Neural progenitor cell (in vitro differentiated cells): ENCODE data around the gene SPAG16. TPM values are rescaled to one million over a fixed set of nuclear protein-coding genes. Genes with fewer than 3 reads are reported as not detected.
"Not testable (repeated sequence)": the region's sequence is repeated elsewhere in the genome, so short reads cannot be mapped to it uniquely, and the experiment has no call there.

ENCODE experiments used
- DNase-seq: peaks from one replicate; pipeline ENCODE4 v3.0.0-alpha.2; 2016; ENCODE audit warnings: low spot score
- H2AFZ ChIP-seq: fragments of 200-600 bp; sonication (generic); replicated peaks from 2 replicates; pipeline ENCODE4 v1.6.1; 2016; ENCODE audit warnings: antibody characterized with exemption
- H3F3A ChIP-seq: fragments of 200-600 bp; sonication (generic); 2 replicates; pipeline ENCODE4 v1.6.1; 2016; ENCODE audit warnings: antibody characterized with exemption, low read depth
- H3K27ac ChIP-seq: fragments of 200-600 bp; sonication (generic); 2 replicates; pipeline ENCODE4 v1.5.1; 2016; ENCODE audit warnings: mild to moderate bottlenecking
- H3K27me3 ChIP-seq: fragments of 200-600 bp; sonication (generic); 2 replicates; pipeline ENCODE4 v1.6.1; 2016; ENCODE audit warnings: mild to moderate bottlenecking, moderate library complexity
- H3K36me3 ChIP-seq: fragments of 200-600 bp; sonication (generic); 2 replicates; pipeline ENCODE4 v1.5.1; 2016
- H3K4me1 ChIP-seq: fragments of 200-600 bp; sonication (generic); 2 replicates; pipeline ENCODE4 v1.6.1; 2016; ENCODE audit warnings: mixed run types
- H3K4me2 ChIP-seq: fragments of 200-600 bp; sonication (generic); 2 replicates; pipeline ENCODE4 v1.6.1; 2016
- H3K4me3 ChIP-seq: fragments of 200-600 bp; sonication (generic); 2 replicates; pipeline ENCODE4 v1.5.1; 2016
- H3K79me2 ChIP-seq: fragments of 200-600 bp; sonication (generic); 2 replicates; pipeline ENCODE4 v1.6.1; 2016; ENCODE audit warnings: low read depth
- H3K9ac ChIP-seq: fragments of 200-600 bp; sonication (generic); 2 replicates; pipeline ENCODE4 v1.6.1; 2016
- H3K9me3 ChIP-seq: fragments of 200-600 bp; sonication (generic); 2 replicates; pipeline ENCODE4 v1.5.1; 2016; ENCODE audit warnings: low read depth
- H4K20me1 ChIP-seq: fragments of 200-600 bp; sonication (generic); 2 replicates; pipeline ENCODE4 v1.6.1; 2016; ENCODE audit warnings: low read depth
- H3K27ac Mint-ChIP-seq: 3 replicates; pipeline ENCODE4 v1.8.0; 2021; ENCODE audit warnings: mixed read lengths
- H3K27me3 Mint-ChIP-seq: 2 replicates; pipeline ENCODE4 v1.8.0; 2022; ENCODE audit warnings: low read depth, mild to moderate bottlenecking, inconsistent platforms, moderate library complexity, mixed read lengths; ENCODE audit not compliant: insufficient read depth
- H3K36me3 Mint-ChIP-seq: 3 replicates; pipeline ENCODE4 v1.8.0; 2021; ENCODE audit warnings: mixed read lengths
- H3K4me1 Mint-ChIP-seq: 3 replicates; pipeline ENCODE4 v1.8.0; 2021; ENCODE audit warnings: mixed read lengths
- H3K4me3 Mint-ChIP-seq: 3 replicates; pipeline ENCODE4 v1.8.0; 2021; ENCODE audit warnings: mild to moderate bottlenecking, moderate library complexity, mixed read lengths
- H3K9me3 Mint-ChIP-seq: 3 replicates; pipeline ENCODE4 v1.8.0; 2020; ENCODE audit warnings: mixed read lengths
- CTCF ChIP-seq: fragments of 200-600 bp; sonication (generic); IDR thresholded peaks from 2 replicates; pipeline ENCODE4 v1.5.1; 2017; ENCODE audit warnings: antibody characterized with exemption, mild to moderate bottlenecking
- EZH2 ChIP-seq: fragments of 200-600 bp; sonication (generic); IDR thresholded peaks from 2 replicates; pipeline ENCODE4 v1.6.1; 2017; ENCODE audit warnings: antibody characterized with exemption, mild to moderate bottlenecking, moderate library complexity
- EZH2phosphoT487 ChIP-seq: fragments of 200-600 bp; sonication (generic); IDR thresholded peaks from 2 replicates; pipeline ENCODE4 v1.6.1; 2017; ENCODE audit warnings: antibody characterized with exemption
- total RNA-seq: library from RNA; depleted of rRNA; stranded (reverse); fragments of >200 nt; gene quantifications from 2 replicates; pipeline ENCODE4 v1.2.3, GENCODE V29; 2015; ENCODE audit warnings: low replicate concordance

SPAG16 gene
- total RNA-seq, 1 donor from 2014 or later = 70.3 TPM

GRCh38 chr2:213689585-213689984 lies 405.3 kb downstream of the SPAG16 start:
- H3K36me3 Mint-ChIP-seq = no peaks in the 10 kb centered on the region
- no peaks in the 10 kb centered on the region for H4K20me1 ChIP-seq
- TF ChIP-seq EZH2phosphoT487 = no peak
- TF ChIP-seq CTCF = no peak
- no peak for TF ChIP-seq EZH2
- H3K27ac Mint-ChIP-seq = no peak overlapping the region
- H3K4me3 ChIP-seq = no peak overlapping the region
- H3K36me3 ChIP-seq = no peaks in the 10 kb centered on the region
- no peaks in the 10 kb centered on the region for H3K9me3 Mint-ChIP-seq
- no peak overlapping the region for H3K4me3 Mint-ChIP-seq
- H3K27me3 ChIP-seq = no peaks in the 10 kb centered on the region
- no peaks in the 10 kb centered on the region for H3K27me3 Mint-ChIP-seq
- H3K27ac ChIP-seq = no peak overlapping the region
- DNase-seq = no peak
- no peaks in the 10 kb centered on the region for H3F3A ChIP-seq
- no peak overlapping the region for H2AFZ ChIP-seq
- H3K9me3 ChIP-seq = no peaks in the 10 kb centered on the region
- H3K9ac ChIP-seq = no peak overlapping the region
- peaks cover 5% of the 10 kb centered on the region for H3K4me1 ChIP-seq
- no peaks in the 10 kb centered on the region for H3K79me2 ChIP-seq
- H3K4me2 ChIP-seq = no peak overlapping the region
- no peaks in the 10 kb centered on the region for H3K4me1 Mint-ChIP-seq

GRCh38 chr2:213691351-213691750 lies 407.1 kb downstream of the SPAG16 start:
- Histone ChIP-seq H3K4me1 (peaks cover 5% of the 10 kb centered on the region), H3K4me2 (no peak overlapping the region), H3K9ac (no peak overlapping the region), H3K4me3 (no peak overlapping the region), H3K27ac (no peak overlapping the region), H3K27me3 (no peaks in the 10 kb centered on the region), H3K79me2 (no peaks in the 10 kb centered on the region), H3K36me3 (no peaks in the 10 kb centered on the region), H2AFZ (no peak overlapping the region), H3K9me3 (no peaks in the 10 kb centered on the region), H3F3A (no peaks in the 10 kb centered on the region), H4K20me1 (no peaks in the 10 kb centered on the region)
- TF ChIP-seq CTCF (no peak), EZH2 (no peak), EZH2phosphoT487 (no peak)
- H3K4me1 Mint-ChIP-seq = no peaks in the 10 kb centered on the region
- H3K4me3 Mint-ChIP-seq = no peak overlapping the region
- H3K9me3 Mint-ChIP-seq = no peaks in the 10 kb centered on the region
- no peaks in the 10 kb centered on the region for H3K36me3 Mint-ChIP-seq
- no peaks in the 10 kb centered on the region for H3K27me3 Mint-ChIP-seq
- no peak for DNase-seq
- H3K27ac Mint-ChIP-seq = no peak overlapping the region

- no peak for TF ChIP-seq CTCF
- TF ChIP-seq EZH2 = no peak
- TF ChIP-seq EZH2phosphoT487 = no peak
- H3K27me3 Mint-ChIP-seq = peaks cover 2% of the 10 kb centered on the region
Observed at GRCh38 chr2:213696442-213696841, 412.2 kb downstream of the SPAG16 start.

GRCh38 chr2:213701365-213701764 lies 417.1 kb downstream of the SPAG16 start:
- not testable (repeated sequence) for H3K36me3 Mint-ChIP-seq, H3K4me2 ChIP-seq, H3K9me3 Mint-ChIP-seq, DNase-seq, H3K4me3 Mint-ChIP-seq, H3K9me3 ChIP-seq, H3K4me3 ChIP-seq, H2AFZ ChIP-seq, H3F3A ChIP-seq, H3K27ac ChIP-seq, H3K27ac Mint-ChIP-seq, H3K27me3 Mint-ChIP-seq, H3K79me2 ChIP-seq, H3K9ac ChIP-seq, H3K4me1 Mint-ChIP-seq, H3K27me3 ChIP-seq, H3K4me1 ChIP-seq, H3K36me3 ChIP-seq, H4K20me1 ChIP-seq

More at GRCh38 chr2:213696442-213696841, 412.2 kb downstream of the SPAG16 start:
- H3K4me2 ChIP-seq = no peak overlapping the region
- no peaks in the 10 kb centered on the region for H3F3A ChIP-seq
- no peak overlapping the region for H2AFZ ChIP-seq
- no peaks in the 10 kb centered on the region for H3K27me3 ChIP-seq
- no peaks in the 10 kb centered on the region for H3K9me3 ChIP-seq
- H3K4me1 ChIP-seq = no peaks in the 10 kb centered on the region
- H4K20me1 ChIP-seq = no peaks in the 10 kb centered on the region
- Mint-ChIP-seq H3K9me3 (peaks cover under 1% of the 10 kb centered on the region), H3K4me1 (no peaks in the 10 kb centered on the region), H3K36me3 (no peaks in the 10 kb centered on the region), H3K27ac (no peak overlapping the region), H3K4me3 (no peak overlapping the region)
- no peak overlapping the region for H3K9ac ChIP-seq
- H3K27ac ChIP-seq = no peak overlapping the region
- no peaks in the 10 kb centered on the region for H3K79me2 ChIP-seq
- no peaks in the 10 kb centered on the region for H3K36me3 ChIP-seq
- no peak overlapping the region for H3K4me3 ChIP-seq
- DNase-seq = no peak
